Stimulated activated CD4-positive, alpha-beta T cell treated with anti-CD3 and anti-CD28 coated beads, Interleukin-4, amount 100 ng/mL, for 1 hour (primary cell): ENCODE results near the gene FKBP5.
"Not testable (repeated sequence)": the region's sequence is repeated elsewhere in the genome, so short reads cannot be mapped to it uniquely, and the experiment has no call there.

ENCODE experiments used
- DNase-seq: peaks from one replicate; pipeline ENCODE4 v3.0.0-alpha.2; 2020

FKBP5 gene

DNA sequence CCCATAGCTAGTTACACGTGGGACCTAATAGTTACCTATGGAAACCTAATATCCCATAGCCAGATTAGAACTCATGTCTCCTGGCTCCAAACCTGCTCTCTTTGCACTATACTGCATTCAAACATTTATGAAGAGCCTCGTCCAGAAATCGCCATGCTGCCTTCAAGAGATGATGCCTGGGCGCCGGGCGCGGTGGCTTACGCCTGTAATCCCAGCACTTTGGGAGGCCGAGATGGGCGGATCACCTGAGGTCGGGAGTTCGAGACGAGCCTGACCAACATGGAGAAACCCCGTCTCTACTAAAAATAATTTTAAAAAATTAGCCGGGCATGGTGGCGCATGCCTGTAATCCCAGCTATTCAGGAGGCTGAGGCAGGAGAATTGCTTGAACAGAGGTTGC, 1.3 kb upstream of the FKBP5 start:
- DNase-seq, result not testable (repeated sequence)

DNA sequence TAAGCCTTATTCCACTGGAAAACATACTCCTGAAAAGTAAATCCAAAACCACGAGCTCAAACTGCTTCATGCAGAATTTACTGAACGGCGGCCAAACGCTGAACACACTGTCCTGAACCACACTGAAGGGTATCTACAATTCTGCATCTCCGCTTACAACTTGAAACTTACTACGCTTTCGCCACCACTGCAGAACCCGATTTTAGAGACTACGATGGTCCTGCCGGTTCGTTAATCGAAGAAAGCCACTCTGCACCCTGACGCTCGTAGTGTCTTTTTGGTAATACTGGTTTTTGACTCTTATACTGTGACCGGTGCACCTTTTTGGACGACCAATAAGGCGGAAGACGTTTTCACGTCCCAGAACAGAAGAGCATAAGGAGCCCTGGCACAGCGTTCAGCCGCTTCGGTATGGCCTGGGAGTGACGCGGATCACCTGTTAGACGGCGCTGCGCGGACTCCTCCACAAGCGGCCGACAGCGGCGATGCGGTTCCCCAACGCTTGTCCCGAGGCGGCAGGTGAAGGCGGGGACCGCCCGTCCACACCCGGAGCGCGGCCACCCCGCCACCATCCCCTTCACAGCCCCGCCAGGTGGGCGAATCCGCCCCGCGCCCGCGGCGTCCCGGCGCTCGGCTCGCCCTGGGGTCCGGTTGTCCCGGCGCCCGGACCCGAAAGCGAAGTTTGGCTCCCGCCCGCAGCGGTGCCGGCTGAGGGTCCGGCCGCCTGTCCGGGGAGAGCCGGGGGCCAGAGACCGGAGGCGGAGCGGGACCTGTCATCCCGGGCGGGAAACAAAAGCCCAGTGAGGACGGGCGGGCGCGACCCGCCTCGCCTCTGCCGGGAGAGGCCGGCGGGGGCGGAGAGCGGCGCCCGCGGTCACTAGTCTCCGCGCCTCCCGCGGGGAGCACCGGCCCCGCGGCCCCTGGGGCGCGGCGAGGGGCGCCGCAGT, 784 bp downstream of the FKBP5 start:
- peak; percentile 61 for DNase-seq

DNA sequence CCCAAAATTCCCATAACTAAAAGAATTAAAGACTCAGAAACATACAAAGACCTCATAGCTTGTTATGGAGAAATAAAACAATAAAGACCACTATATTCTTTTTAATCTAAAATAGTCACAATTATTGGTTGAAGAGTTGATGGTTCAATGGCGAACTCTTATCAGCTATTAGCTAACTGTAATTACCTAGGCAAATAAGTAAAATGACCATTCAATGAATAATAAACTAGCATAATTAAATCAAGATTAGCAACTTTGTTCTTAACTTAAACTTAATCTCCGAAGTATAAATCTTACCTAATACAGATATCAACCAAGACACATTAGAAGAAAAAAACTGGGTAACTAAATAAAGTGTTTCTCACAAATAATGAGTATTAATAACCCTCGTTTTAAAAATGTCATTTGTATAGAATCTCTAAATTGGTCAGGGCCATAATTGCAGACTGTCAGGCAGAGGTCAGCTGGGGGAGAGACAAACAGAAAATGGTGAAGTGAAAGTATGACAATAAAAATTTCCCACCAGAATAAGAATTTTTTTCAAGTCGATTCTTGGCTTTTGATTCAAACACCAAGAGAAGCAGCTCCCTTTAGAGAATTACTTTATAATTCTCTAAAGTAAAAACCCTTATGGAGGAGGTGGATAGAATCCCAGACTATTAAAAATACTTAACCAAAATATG, 1.7 kb downstream of the FKBP5 start:
- DNase-seq, result no peak

- no peak for DNase-seq
These were observed 2.3 kb downstream of the FKBP5 start for GRCh38 chr6:35686436-35686835.

GRCh38 chr6:35683267-35683666, 5.4 kb downstream of the FKBP5 start:
- no peak for DNase-seq

GRCh38 chr6:35681298-35681697, 7.4 kb downstream of the FKBP5 start:
- no peak for DNase-seq

DNA sequence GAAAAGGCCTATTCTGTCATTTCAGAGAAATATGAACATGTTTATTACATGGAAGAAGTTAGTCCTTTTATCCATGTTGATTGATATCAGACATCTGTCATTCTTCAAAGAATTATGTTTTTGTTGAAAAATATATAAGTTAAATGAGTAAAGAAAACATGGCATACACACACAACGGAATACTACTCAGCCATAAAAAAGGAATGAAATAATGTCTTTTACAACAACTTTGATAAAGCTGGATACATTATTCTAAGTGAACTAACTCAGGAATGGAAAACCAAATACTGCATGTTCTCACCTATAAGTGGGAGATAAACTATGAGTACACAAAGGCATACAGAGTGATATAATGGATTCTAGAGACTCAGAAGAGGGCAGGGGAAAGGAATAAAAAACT, 9.3 kb downstream of the FKBP5 start:
- DNase-seq, result no peak

GRCh38 chr6:35678814-35679213, 9.9 kb downstream of the FKBP5 start:
- no peak for DNase-seq

DNA sequence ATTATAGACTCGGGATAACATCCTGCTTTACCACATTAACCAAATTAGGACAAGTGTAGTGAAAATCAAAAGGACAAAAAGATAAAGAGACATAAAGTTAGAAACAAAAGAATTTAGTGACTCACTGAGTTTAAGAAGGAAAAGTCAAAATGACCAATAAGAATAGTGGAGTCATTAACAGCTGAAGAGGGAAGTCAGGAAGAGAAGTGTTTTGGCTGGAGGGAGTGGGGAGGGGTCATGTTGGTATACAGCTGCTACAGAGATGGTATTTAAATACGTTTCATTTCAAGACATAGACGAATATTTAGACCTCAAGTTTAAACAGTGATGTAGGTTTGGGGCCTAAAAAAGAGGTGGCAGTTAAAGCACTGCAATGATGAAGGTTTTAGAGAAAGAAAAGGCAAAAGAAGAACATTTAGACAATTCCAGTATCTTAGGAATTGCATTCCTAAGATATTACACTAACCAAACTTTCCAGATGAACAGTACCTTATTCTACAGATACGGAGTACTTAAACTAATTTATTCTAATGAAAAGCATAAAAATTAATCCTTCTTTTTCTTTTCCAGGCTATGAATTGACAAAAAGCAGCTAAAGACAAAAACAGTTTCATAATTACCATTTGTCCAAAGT, 10.6 kb downstream of the FKBP5 start:
- DNase-seq, result no peak

- DNase-seq, result no peak
These were observed 11.3 kb downstream of the FKBP5 start for GRCh38 chr6:35677456-35677855.

DNA sequence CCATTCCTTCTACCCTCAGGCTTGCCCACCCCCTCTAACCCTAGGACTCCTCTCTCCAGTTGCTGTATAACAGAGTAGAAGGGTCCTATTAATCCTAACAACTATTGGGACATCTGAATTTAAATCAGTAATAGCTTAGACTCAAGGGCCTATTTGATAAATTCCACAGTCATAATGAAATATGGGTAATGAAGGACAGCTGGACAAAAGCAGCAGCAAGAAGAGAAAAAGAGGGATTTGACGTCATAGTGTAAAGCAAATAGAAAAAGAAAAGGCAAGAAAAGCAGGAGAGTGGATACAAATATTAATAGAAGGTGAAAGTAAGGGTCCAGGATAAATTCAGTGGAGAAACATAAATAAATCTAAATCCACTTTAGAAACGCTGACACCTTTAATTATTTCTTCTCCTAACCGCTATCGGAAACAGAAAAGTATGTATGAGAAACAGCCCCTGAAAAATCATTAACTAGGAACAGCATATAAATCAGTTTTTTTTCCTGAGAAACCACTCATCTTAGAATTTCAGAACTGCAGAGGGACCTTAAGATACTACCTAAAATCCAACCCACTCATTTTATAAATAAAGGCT, 12.8 kb downstream of the FKBP5 start:
- no peak for DNase-seq

- DNase-seq, result no peak
These were observed 14.1 kb downstream of the FKBP5 start for GRCh38 chr6:35674594-35674993.

DNA sequence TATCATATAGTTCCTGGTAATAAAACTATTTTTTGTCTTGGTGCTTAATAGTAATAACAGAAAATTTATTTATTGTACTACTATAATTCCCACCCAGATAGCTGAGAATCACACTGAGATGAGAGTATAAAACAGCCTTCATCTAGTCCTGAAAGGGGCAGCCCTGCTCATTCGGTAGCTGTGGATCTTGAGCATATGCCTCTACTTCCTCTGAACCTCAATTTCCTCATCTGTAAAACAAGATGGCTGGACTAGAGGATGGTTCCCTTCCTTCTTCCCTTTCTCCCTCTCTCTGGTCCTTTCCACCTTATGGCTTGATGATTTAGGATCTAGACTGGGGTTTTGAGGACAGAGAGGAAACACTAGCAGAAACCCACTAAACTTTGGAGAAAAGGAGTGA, 15.0 kb downstream of the FKBP5 start:
- no peak for DNase-seq

DNA sequence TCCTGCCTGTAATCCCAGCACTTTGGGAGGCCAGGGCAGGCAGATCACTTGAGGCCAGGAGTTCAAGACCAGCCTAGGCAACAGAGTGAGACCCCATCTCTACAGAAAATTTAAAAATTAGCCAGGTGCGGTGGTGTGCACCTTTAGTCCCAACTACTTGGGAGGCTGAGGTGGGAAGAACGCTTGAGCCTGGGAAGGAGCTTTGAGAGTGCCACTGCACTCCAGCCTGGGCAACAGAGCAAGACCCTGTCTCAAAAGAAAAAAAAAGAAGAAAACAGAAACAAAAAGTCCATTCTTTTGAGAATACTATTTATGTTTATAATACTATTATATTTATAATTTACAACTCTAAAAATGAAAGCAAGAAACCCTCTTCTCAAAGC, 15.4 kb downstream of the FKBP5 start:
- not testable (repeated sequence) for DNase-seq

DNA sequence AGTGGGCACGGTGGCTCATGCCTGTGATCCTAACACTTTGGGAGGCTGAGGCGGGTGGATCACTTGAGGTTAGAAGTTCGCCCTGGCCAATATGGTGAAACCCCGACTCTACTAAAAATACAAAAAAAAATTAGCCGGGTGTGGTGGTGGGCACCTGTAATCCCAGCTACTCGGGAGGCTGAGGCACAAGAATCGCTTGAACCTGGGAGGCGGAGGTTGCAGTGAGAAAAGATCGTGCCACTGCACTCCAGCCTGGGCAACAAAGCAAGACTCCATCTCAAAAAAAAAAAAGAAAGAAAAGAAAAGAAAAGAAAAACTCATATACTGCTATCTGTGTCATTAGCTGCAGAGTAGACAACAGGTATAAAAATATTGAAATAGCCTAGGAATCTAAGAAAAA, 18.3 kb downstream of the FKBP5 start:
- DNase-seq, result not testable (repeated sequence)

DNA sequence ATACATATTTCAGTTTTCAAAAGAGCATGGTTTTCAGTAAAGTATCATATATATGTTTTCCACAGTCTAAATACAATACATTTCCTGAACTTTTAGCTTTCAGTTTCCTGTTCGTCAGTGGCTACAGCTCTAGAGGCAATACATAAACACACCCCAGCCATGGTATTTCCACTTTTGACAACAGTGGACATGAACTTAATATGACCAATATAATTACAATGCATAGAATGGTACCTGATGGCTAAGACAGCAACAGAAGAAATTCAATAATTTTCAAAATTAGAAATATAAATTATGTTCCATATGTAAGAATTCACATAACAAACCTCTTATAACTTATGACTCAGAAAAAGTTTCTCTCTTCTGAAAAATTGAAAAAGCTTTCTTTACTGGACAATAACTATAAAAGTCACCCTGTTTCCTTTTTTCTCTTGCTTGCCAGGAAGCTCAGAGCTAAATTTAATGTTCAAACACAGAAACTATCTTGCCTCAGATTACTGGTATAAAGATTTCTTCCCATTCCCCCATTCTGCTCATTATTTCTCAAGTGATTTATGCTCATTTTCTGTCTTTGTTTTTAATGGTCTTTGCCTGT, 19.2 kb downstream of the FKBP5 start:
- no peak for DNase-seq

DNA sequence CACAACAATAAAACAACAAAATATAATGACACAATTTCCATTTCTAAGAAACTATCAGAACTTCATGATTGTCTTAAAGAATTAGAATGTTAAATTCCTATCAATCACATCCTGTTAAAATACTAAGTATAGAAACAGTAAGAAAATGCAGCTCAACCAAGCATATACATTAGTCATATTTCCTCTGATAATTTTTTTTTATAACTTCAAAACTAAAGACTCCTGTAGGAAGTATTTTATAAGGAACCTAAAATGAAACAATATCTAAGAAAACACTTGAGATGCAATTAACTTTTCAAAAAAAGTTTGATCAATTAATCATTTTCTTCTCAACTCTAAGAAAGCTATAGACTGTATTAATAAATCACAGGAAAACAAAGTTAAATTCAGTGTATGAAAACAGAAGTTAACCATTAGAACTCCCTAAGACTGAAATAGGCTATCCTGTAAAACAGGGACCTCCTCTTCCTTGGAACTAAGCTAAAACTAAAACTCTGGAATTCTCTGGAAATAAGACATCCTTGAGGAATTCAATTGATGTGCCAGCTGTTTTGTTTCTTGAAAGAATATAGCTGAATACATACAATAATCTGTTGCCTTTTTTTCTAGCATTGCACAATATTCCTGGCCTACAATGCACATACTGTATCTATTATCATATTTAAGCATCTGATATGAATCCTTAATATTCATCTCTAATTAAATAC, 19.8 kb downstream of the FKBP5 start:
- DNase-seq, result no peak

GRCh38 chr6:35668096-35668495, 20.6 kb downstream of the FKBP5 start:
- no peak for DNase-seq

- no peak for DNase-seq
These were observed 23.1 kb downstream of the FKBP5 start for GRCh38 chr6:35665573-35665972.

DNA sequence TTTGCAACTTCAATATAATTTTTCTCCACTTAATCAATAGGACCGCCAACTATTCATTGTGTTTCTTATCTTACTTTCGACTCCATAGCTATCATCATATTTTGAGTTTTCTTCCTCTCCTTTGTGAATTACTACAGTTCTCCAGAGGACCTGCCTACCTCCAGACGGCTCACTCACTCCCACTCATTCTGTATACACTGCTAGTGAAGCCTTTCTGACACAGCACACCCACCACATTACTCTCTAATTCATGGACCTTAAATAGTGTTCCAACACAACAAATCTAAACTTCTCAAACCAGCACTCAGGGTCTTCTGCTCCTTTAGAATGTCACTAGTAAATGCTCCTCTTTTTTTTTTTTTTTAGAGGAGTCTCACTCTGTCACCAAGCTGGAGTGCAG, 23.8 kb downstream of the FKBP5 start:
- DNase-seq, result no peak

- DNase-seq, result no peak
These were observed 25.1 kb downstream of the FKBP5 start for GRCh38 chr6:35663447-35664235.

- DNase-seq, result no peak
These were observed 25.7 kb downstream of the FKBP5 start for GRCh38 chr6:35662999-35663398.
